Nephron progenitor cell (in vitro differentiated cells): ENCODE results near the gene CCR4.

Experiments
- DNase-seq: peaks from one replicate; pipeline ENCODE4 v3.0.0; 2021
- H3K27ac Mint-ChIP-seq: 2 replicates; pipeline ENCODE4 v1.8.0; 2021; ENCODE audit warnings: mild to moderate bottlenecking, moderate library complexity, mixed read lengths
- H3K27me3 Mint-ChIP-seq: 2 replicates; pipeline ENCODE4 v1.8.0; 2021; ENCODE audit warnings: mild to moderate bottlenecking, low read depth, mixed read lengths; ENCODE audit not compliant: poor library complexity
- H3K36me3 Mint-ChIP-seq: 2 replicates; pipeline ENCODE4 v1.8.0; 2021; ENCODE audit warnings: low read depth, mixed read lengths
- H3K4me1 Mint-ChIP-seq: 2 replicates; pipeline ENCODE4 v1.8.0; 2021; ENCODE audit warnings: mixed read lengths
- H3K4me3 Mint-ChIP-seq: 2 replicates; pipeline ENCODE4 v1.8.0; 2021; ENCODE audit warnings: mild to moderate bottlenecking, moderate library complexity, mixed read lengths
- H3K9me3 Mint-ChIP-seq: 2 replicates; pipeline ENCODE4 v1.8.0; 2021; ENCODE audit warnings: mild to moderate bottlenecking, moderate library complexity, mixed read lengths
- TF ChIP-seq, protein P1 (sequence below): fragments of 200-600 bp; sonication (generic); IDR thresholded peaks from 2 replicates; pipeline ENCODE4 v1.5.0; 2021; ENCODE audit warnings: antibody characterized with exemption

CCR4 gene

DNA sequence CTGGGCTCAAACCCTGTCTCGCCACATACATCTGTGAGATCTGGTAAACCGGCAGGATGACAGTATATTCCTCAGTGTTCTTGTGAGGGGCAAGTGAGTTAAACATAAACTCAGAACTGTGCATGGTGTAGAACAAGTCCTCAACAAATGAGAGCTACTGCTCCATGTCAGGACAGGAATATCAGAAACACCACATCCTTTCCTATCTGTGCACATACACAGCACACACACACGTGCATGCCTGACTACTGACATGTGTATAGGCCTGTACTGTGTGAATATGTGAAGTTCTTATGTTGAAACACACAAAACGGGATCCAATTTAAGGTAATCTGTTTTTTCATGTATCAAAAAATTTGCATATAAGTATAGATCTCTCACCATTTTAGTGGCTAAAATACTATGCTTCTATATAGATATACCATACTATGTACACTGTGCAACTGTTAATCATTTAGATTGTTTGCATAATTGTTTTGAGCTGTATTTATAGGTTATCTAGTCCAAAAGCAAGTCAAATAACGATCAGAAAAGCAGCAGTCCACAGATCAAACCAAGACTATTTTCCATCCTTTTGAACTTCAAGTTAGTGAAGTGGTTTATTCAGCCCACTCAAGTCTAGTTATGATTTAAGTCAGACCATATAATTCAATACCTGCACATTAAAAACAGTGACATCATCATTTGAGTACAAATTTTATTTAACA is 44.8 kb downstream of the CCR4 start:
- Mint-ChIP-seq H3K4me1 (peaks cover 6% of the 10 kb centered on the region), H3K27me3 (peaks cover 15% of the 10 kb centered on the region), H3K4me3 (no peak overlapping the region), H3K36me3 (no peaks in the 10 kb centered on the region), H3K27ac (no peak overlapping the region), H3K9me3 (no peaks in the 10 kb centered on the region)
- TF ChIP-seq, protein P1, sequence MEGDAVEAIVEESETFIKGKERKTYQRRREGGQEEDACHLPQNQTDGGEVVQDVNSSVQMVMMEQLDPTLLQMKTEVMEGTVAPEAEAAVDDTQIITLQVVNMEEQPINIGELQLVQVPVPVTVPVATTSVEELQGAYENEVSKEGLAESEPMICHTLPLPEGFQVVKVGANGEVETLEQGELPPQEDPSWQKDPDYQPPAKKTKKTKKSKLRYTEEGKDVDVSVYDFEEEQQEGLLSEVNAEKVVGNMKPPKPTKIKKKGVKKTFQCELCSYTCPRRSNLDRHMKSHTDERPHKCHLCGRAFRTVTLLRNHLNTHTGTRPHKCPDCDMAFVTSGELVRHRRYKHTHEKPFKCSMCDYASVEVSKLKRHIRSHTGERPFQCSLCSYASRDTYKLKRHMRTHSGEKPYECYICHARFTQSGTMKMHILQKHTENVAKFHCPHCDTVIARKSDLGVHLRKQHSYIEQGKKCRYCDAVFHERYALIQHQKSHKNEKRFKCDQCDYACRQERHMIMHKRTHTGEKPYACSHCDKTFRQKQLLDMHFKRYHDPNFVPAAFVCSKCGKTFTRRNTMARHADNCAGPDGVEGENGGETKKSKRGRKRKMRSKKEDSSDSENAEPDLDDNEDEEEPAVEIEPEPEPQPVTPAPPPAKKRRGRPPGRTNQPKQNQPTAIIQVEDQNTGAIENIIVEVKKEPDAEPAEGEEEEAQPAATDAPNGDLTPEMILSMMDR: no peak
- DNase-seq: no peak

- H3K27ac Mint-ChIP-seq: no peak overlapping the region
- TF ChIP-seq, protein P1: no peak
- H3K4me1 Mint-ChIP-seq: peaks cover 11% of the 10 kb centered on the region
- no peak for DNase-seq
- H3K36me3 Mint-ChIP-seq: no peaks in the 10 kb centered on the region
- H3K9me3 Mint-ChIP-seq: no peaks in the 10 kb centered on the region
- H3K4me3 Mint-ChIP-seq: no peak overlapping the region
- peaks cover 15% of the 10 kb centered on the region for H3K27me3 Mint-ChIP-seq
Observed at GRCh38 chr3:32996755-32997091, 45.3 kb downstream of the CCR4 start.

DNA sequence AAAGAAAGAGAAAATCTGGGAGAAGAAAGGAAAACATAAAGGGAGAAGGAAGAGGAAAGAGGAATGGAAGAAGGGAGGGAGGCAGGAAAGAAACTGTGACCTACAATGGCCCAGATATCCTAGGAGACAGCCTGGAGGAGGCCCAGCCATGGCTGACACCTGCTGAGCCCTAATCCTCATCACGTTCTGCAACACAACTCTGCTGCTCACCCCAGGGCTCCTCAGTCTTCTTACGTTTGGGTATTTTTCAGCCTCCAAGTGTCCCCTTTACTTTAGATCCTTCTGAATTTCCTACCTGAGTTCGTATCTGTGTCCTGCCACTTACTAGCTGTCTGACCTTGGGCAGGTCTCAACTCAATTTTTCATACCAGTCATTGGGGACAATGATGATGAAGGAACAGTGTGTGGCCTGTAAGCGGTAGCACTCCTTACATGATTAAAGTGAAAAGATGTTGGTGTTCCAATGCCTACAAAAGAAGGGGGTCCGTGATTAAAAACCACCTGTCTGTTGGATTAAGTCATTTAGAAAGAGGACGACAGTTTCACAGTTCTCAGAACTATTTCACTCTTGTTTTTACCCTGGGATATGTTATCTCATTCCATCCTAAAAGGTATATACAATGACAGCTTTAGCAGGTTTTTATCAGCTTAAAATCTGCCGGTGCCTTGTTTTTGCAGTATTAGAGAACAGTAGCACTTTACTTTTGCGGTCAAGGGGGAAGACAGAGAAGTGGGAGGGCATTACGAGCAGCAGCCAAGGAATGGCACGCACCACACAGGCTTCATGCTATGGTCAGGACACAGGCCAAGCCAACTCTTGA is 47.4 kb downstream of the CCR4 start:
- H3K27me3 Mint-ChIP-seq: peaks cover 11% of the 10 kb centered on the region
- no peaks in the 10 kb centered on the region for H3K9me3 Mint-ChIP-seq
- TF ChIP-seq, protein P1: no peak
- peaks cover 7% of the 10 kb centered on the region for H3K36me3 Mint-ChIP-seq
- no peak overlapping the region for H3K27ac Mint-ChIP-seq
- H3K4me3 Mint-ChIP-seq: no peak overlapping the region
- H3K4me1 Mint-ChIP-seq: peaks cover 11% of the 10 kb centered on the region
- DNase-seq: no peak

- H3K9me3 Mint-ChIP-seq: no peaks in the 10 kb centered on the region
- peaks cover 12% of the 10 kb centered on the region for H3K36me3 Mint-ChIP-seq
- H3K4me1 Mint-ChIP-seq: peaks cover 11% of the 10 kb centered on the region
- peaks cover 11% of the 10 kb centered on the region for H3K27me3 Mint-ChIP-seq
- H3K4me3 Mint-ChIP-seq: no peak overlapping the region
- H3K27ac Mint-ChIP-seq: no peak overlapping the region
- TF ChIP-seq, protein P1: no peak
- no peak for DNase-seq
Observed at GRCh38 chr3:33000691-33001385, 49.4 kb downstream of the CCR4 start.

- Mint-ChIP-seq H3K9me3 (no peaks in the 10 kb centered on the region), H3K4me1 (peaks cover 11% of the 10 kb centered on the region), H3K27me3 (peaks cover 11% of the 10 kb centered on the region), H3K4me3 (no peak overlapping the region), H3K36me3 (peaks cover 12% of the 10 kb centered on the region), H3K27ac (peak overlapping the region; percentile 49)
- DNase-seq: no peak
- TF ChIP-seq, protein P1: no peak
Observed at GRCh38 chr3:33001889-33002288, 50.4 kb downstream of the CCR4 start.
